Panc1 (cell line): ENCODE data around the gene EP400. TPM values are rescaled to one million over a fixed set of nuclear protein-coding genes. Genes with fewer than 3 reads are reported as not detected.
"Not testable (repeated sequence)": the region's sequence is repeated elsewhere in the genome, so short reads cannot be mapped to it uniquely, and the experiment has no call there.

Source experiments
- ATAC-seq: fragments of 200-7000 bp; cut with Tn5 transposase; 2 replicates; pipeline ENCODE4 v1.9.1; 2020; ENCODE audit warnings: mild to moderate bottlenecking, moderate library complexity
- BruUV-seq: library from RNA; stranded (reverse); fragments of 400-500 nt; replicated peaks from 2 replicates; lab custom pipeline; 2021; lab: Mats Ljungman, UMichigan
- CTCF ChIA-PET: fragments of 300-600 bp; sonication (Branson Sonifier 250); formaldehyde crosslinking; loops from one replicate; lab custom pipeline; 2022; ENCODE audit warnings: antibody characterized with exemption; lab: Charles Lee
- POLR2A ChIA-PET: fragments of 300-600 bp; sonication (Branson Sonifier 250); formaldehyde crosslinking; loops from one replicate; lab custom pipeline; 2022; ENCODE audit warnings: antibody characterized with exemption; lab: Charles Lee
- DNase-seq: peaks from one replicate; pipeline ENCODE4 v3.0.0-alpha.2; 2010; ENCODE audit warnings: low read depth, low spot score
- H3K27ac ChIP-seq: 2 replicates; pipeline ENCODE4 v1.5.1; 2011; ENCODE audit warnings: mild to moderate bottlenecking, low read length, inconsistent platforms
- H3K27me3 ChIP-seq: fragments of 200-500 bp; sonication (Bioruptor generic); 2 replicates; pipeline ENCODE4 v1.6.0; 2014; ENCODE audit warnings: low read length, inconsistent platforms; ENCODE audit not compliant: control insufficient read depth, insufficient read depth
- H3K36me3 ChIP-seq: fragments of 200-500 bp; sonication (Bioruptor generic); 2 replicates; pipeline ENCODE4 v1.5.1; 2014; ENCODE audit warnings: inconsistent platforms, mild to moderate bottlenecking, low read length, moderate library complexity; ENCODE audit not compliant: control insufficient read depth, insufficient read depth
- H3K4me1 ChIP-seq: 2 replicates; pipeline ENCODE4 v1.5.1; 2011; ENCODE audit warnings: inconsistent platforms, mild to moderate bottlenecking, low read length, moderate library complexity; ENCODE audit not compliant: control insufficient read depth, insufficient read depth
- H3K4me3 ChIP-seq, 2 experiments: 2 replicates each; pipeline ENCODE4 v1.5.1; 2011 to 2012; ENCODE audit warnings: low read depth in 2 of 2, low read length in 2 of 2, mild to moderate bottlenecking in 2 of 2, inconsistent platforms in 1 of 2, moderate library complexity in 1 of 2
- H3K9me3 ChIP-seq: fragments of 200-500 bp; sonication (Bioruptor generic); 2 replicates; pipeline ENCODE4 v1.5.1; 2014; ENCODE audit warnings: low read depth, mild to moderate bottlenecking, inconsistent platforms, low read length, moderate library complexity; ENCODE audit not compliant: control insufficient read depth, insufficient read depth
- CTCF ChIP-seq: fragments of 450-650 bp; IDR thresholded peaks from 2 replicates; pipeline ENCODE4 v1.5.1; 2017; ENCODE audit warnings: mild to moderate bottlenecking
- POLR2AphosphoS5 ChIP-seq: IDR thresholded peaks from 2 replicates; pipeline ENCODE4 v1.6.1; 2012; ENCODE audit warnings: mild to moderate bottlenecking, low read depth, low read length, moderate library complexity
- REST ChIP-seq, 2 experiments: IDR thresholded peaks; 2 replicates each; pipeline ENCODE4 v1.6.1; 2011 to 2012; ENCODE audit warnings: low read depth in 2 of 2, control low read depth in 1 of 2, low read length in 1 of 2, mild to moderate bottlenecking in 1 of 2, moderate library complexity in 1 of 2; ENCODE audit not compliant: insufficient read depth in 1 of 2
- SIN3A ChIP-seq: IDR thresholded peaks from 2 replicates; pipeline ENCODE4 v1.6.1; 2012; ENCODE audit warnings: low read depth, mild to moderate bottlenecking, low read length, moderate library complexity, borderline replicate concordance; ENCODE audit not compliant: insufficient read depth
- TCF7L2 ChIP-seq: IDR thresholded peaks from 2 replicates; pipeline ENCODE4 v1.6.1; 2011; ENCODE audit warnings: mild to moderate bottlenecking, low read depth, low read length, inconsistent platforms
- in situ Hi-C: cut with HindIII; loops from 2 replicates; pipeline ENCODE4 v1.10.0; 2016; ENCODE audit warnings: low sequenced_read_pairs, low pct_unique_long_range_greater_than_20kb
- intact Hi-C: fragments of 100-400 bp; cut with micrococcal nuclease; formaldehyde crosslinking; loops from one replicate; pipeline ENCODE4 v1.10.0; 2022; ENCODE audit not compliant: unreplicated experiment
- total RNA-seq: library from RNA; stranded (reverse); gene quantifications from one replicate; pipeline ENCODE4 v1.2.1, GENCODE V29; 2021; ENCODE audit not compliant: unreplicated experiment

The EP400 gene
- total RNA-seq, 1 experiment from 2014 or later: 59.4 TPM

GRCh38 chr12:132100306-132101065 is 150.7 kb downstream of the EP400 start:
- ATAC-seq (peak; percentile 36; the same call in 1 of the 2 replicates), DNase-seq (no peak)
- no peaks in the 10 kb centered on the region for H3K9me3 ChIP-seq
- H3K4me3 ChIP-seq: no peak overlapping the region
- POLR2A ChIA-PET: no interaction called here
- BruUV-seq: no TSS peak
- no peak for TF ChIP-seq SIN3A
- TF ChIP-seq TCF7L2: no peak
- TF ChIP-seq POLR2AphosphoS5: no peak
- no peak overlapping the region for H3K27ac ChIP-seq
- intact Hi-C loops (no loop called here), in situ Hi-C loops (no loop called here)
- peaks cover 3% of the 10 kb centered on the region; the same call in 1 of the 2 replicates for H3K36me3 ChIP-seq
- H3K4me1 ChIP-seq: no peaks in the 10 kb centered on the region
- CTCF ChIA-PET: no interaction called here
- H3K27me3 ChIP-seq: no peaks in the 10 kb centered on the region

- in situ Hi-C loops: no loop called here
Observed at GRCh38 chr12:132102297-132102696, 152.6 kb downstream of the EP400 start.

GRCh38 chr12:132103072-132103471 is 153.3 kb downstream of the EP400 start:
- BruUV-seq, DNase-seq, intact Hi-C loops, ATAC-seq, CTCF ChIA-PET, POLR2A ChIA-PET, H3K27me3 ChIP-seq, H3K9me3 ChIP-seq, H3K36me3 ChIP-seq, in situ Hi-C loops, H3K4me3 ChIP-seq, H3K27ac ChIP-seq, H3K4me1 ChIP-seq: not testable (repeated sequence)

More at GRCh38 chr12:132102297-132102696, 152.6 kb downstream of the EP400 start:
- H3K4me1 ChIP-seq: no peaks in the 10 kb centered on the region
- H3K27me3 ChIP-seq: no peaks in the 10 kb centered on the region
- BruUV-seq: no TSS peak
- TF ChIP-seq TCF7L2: no peak
- TF ChIP-seq POLR2AphosphoS5: no peak
- TF ChIP-seq CTCF: no peak
- no peak for TF ChIP-seq SIN3A
- no peaks in the 10 kb centered on the region for H3K9me3 ChIP-seq
- H3K27ac ChIP-seq: no peak overlapping the region
- intact Hi-C loops: no loop called here
- H3K36me3 ChIP-seq: peaks cover 3% of the 10 kb centered on the region; the same call in 1 of the 2 replicates
- DNase-seq: no peak
- H3K4me3 ChIP-seq: no peak overlapping the region
- CTCF ChIA-PET: no interaction called here
- no peak for ATAC-seq
- POLR2A ChIA-PET: no interaction called here

GRCh38 chr12:132103542-132104308 is 154.0 kb downstream of the EP400 start:
- no peak for DNase-seq
- POLR2A ChIA-PET: no interaction called here
- CTCF ChIA-PET: no interaction called here
- Histone ChIP-seq H3K27ac (no peak overlapping the region), H3K4me1 (no peaks in the 10 kb centered on the region), H3K36me3 (peaks cover 7% of the 10 kb centered on the region), H3K4me3 (no peak overlapping the region), H3K9me3 (no peaks in the 10 kb centered on the region), H3K27me3 (no peaks in the 10 kb centered on the region)
- BruUV-seq: no TSS peak
- ATAC-seq: peak; percentile 23; the same call in 1 of the 2 replicates
- intact Hi-C loops (no loop called here), in situ Hi-C loops (no loop called here)
- no peak for TF ChIP-seq REST (IDR thresholded peaks at IDR 0.05; ENCODE audit: insufficient read depth in 1 of 2, low read depth in 2 of 2, low read length in 1 of 2)
- TF ChIP-seq TCF7L2: no peak
- no peak for TF ChIP-seq POLR2AphosphoS5
